GM21423 (cell line): Measurements from ENCODE around the gene F7.
"Not testable (repeated sequence)": the region's sequence is repeated elsewhere in the genome, so short reads cannot be mapped to it uniquely, and the experiment has no call there.

Experiments
- ATAC-seq: cut with Tn5 transposase; IDR thresholded peaks from one replicate; pipeline ENCODE4 v1.9.1; 2021; ENCODE audit warnings: mild to moderate bottlenecking, moderate library complexity; ENCODE audit not compliant: unreplicated experiment

Gene F7

GRCh38 chr13:113098162-113098732 lies 7.3 kb upstream of the F7 start:
- ATAC-seq = no peak

GRCh38 chr13:113099142-113099541 lies 6.4 kb upstream of the F7 start:
- no peak for ATAC-seq

GRCh38 chr13:113102302-113102701 lies 3.3 kb upstream of the F7 start:
- not testable (repeated sequence) for ATAC-seq

GRCh38 chr13:113102727-113103126 lies 2.9 kb upstream of the F7 start:
- ATAC-seq = no peak

GRCh38 chr13:113103646-113104045 lies 1.9 kb upstream of the F7 start:
- ATAC-seq = no peak

GRCh38 chr13:113105921-113106452 lies 396 bp downstream of the F7 start:
- ATAC-seq = no peak

GRCh38 chr13:113106711-113107351 lies 1.2 kb downstream of the F7 start:
- no peak for ATAC-seq

- not testable (repeated sequence) for ATAC-seq
These were observed 2.9 kb downstream of the F7 start for GRCh38 chr13:113108521-113108920.

- ATAC-seq = no peak
These were observed 3.8 kb downstream of the F7 start for GRCh38 chr13:113109151-113110047.

- ATAC-seq = no peak
These were observed 4.7 kb downstream of the F7 start for GRCh38 chr13:113110048-113110851.

GRCh38 chr13:113110852-113111315 lies 5.3 kb downstream of the F7 start:
- no peak for ATAC-seq

GRCh38 chr13:113111821-113112220 lies 6.2 kb downstream of the F7 start:
- ATAC-seq = not testable (repeated sequence)

GRCh38 chr13:113112475-113112874 lies 6.9 kb downstream of the F7 start:
- ATAC-seq = not testable (repeated sequence)

GRCh38 chr13:113112893-113113845 lies 7.6 kb downstream of the F7 start:
- no peak for ATAC-seq

- no peak for ATAC-seq
These were observed 8.3 kb downstream of the F7 start for GRCh38 chr13:113113846-113114271.

GRCh38 chr13:113114511-113115362 lies 9.1 kb downstream of the F7 start:
- ATAC-seq = no peak

GRCh38 chr13:113115363-113116205 lies 10.0 kb downstream of the F7 start:
- ATAC-seq = no peak
